22Rv1 (cell line): ENCODE measurements around the gene GCH1.

Experiments used
- ZFX ChIP-seq: fragments of 450-650 bp; IDR thresholded peaks from 2 replicates; pipeline ENCODE4 v1.6.1; 2017; ENCODE audit warnings: antibody characterized with exemption, borderline replicate concordance
- TF ChIP-seq, protein P1 (sequence below): fragments of 450-650 bp; IDR thresholded peaks from 2 replicates; pipeline ENCODE4 v1.5.1; 2017; ENCODE audit warnings: mild to moderate bottlenecking

DNA sequence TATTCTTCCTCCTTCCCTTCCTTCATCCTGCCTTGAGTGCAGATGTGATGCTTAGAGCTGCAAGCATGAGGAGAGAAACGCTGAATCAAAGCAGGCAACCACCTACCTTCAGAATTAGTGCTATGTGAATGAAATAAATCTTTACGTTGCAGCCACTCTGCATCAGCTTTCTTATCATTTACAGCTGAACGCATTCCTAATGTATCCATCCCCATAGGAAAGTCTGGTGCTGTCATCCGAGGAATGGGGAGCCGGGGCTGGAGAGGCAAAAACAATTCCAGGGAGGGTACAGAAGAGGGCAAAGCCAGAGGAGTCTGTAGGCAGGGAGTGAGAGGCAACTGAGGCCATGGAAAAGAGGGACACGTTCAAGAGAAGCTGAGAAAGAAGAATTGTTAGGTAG, 90.0 kb downstream of the GCH1 start:
- TF ChIP-seq, protein P1, sequence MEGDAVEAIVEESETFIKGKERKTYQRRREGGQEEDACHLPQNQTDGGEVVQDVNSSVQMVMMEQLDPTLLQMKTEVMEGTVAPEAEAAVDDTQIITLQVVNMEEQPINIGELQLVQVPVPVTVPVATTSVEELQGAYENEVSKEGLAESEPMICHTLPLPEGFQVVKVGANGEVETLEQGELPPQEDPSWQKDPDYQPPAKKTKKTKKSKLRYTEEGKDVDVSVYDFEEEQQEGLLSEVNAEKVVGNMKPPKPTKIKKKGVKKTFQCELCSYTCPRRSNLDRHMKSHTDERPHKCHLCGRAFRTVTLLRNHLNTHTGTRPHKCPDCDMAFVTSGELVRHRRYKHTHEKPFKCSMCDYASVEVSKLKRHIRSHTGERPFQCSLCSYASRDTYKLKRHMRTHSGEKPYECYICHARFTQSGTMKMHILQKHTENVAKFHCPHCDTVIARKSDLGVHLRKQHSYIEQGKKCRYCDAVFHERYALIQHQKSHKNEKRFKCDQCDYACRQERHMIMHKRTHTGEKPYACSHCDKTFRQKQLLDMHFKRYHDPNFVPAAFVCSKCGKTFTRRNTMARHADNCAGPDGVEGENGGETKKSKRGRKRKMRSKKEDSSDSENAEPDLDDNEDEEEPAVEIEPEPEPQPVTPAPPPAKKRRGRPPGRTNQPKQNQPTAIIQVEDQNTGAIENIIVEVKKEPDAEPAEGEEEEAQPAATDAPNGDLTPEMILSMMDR, result no peak
- no peak for TF ChIP-seq ZFX
